MCF 10A (cell line): Measurements from ENCODE around the gene LMF1. TPM values are rescaled to one million over a fixed set of nuclear protein-coding genes. Genes with fewer than 3 reads are reported as not detected.

Experiments
- BruUV-seq: library from RNA; stranded (reverse); fragments of 400-500 nt; replicated peaks from 2 replicates; lab custom pipeline; 2021; lab: Mats Ljungman, UMichigan
- CTCF ChIA-PET: fragments of 300-600 bp; sonication (Branson Sonifier 250); formaldehyde crosslinking; extraction: SDS; loops from one replicate; lab custom pipeline; 2021; ENCODE audit warnings: antibody characterized with exemption, inconsistent platforms; lab: Yijun Ruan, JAX
- POLR2A ChIA-PET: fragments of 300-600, 350-650 bp; sonication (Branson Sonifier 250); formaldehyde crosslinking; extraction: SDS; loops from one replicate; lab custom pipeline; 2020; ENCODE audit warnings: antibody characterized with exemption, inconsistent platforms; lab: Yijun Ruan, JAX
- DNase-seq: peaks from one replicate; pipeline ENCODE4 v3.0.0-alpha.2; 2018; ENCODE audit not compliant: unreplicated experiment
- H3K27ac Mint-ChIP-seq: one replicate; pipeline ENCODE4 v1.8.0; 2022; ENCODE audit warnings: mild to moderate bottlenecking, low read depth, mixed read lengths; ENCODE audit not compliant: unreplicated experiment
- H3K27me3 Mint-ChIP-seq: one replicate; pipeline ENCODE4 v1.8.0; 2022; ENCODE audit warnings: mixed read lengths; ENCODE audit not compliant: insufficient read depth, unreplicated experiment
- H3K36me3 Mint-ChIP-seq: one replicate; pipeline ENCODE4 v1.8.0; 2022; ENCODE audit warnings: mild to moderate bottlenecking, moderate library complexity, mixed read lengths; ENCODE audit not compliant: insufficient read depth, unreplicated experiment
- H3K4me1 Mint-ChIP-seq: one replicate; pipeline ENCODE4 v1.8.0; 2022; ENCODE audit warnings: mixed read lengths; ENCODE audit not compliant: insufficient read depth, unreplicated experiment
- H3K4me3 Mint-ChIP-seq: one replicate; pipeline ENCODE4 v1.8.0; 2022; ENCODE audit warnings: mild to moderate bottlenecking, moderate library complexity, mixed read lengths; ENCODE audit not compliant: unreplicated experiment
- H3K9me3 Mint-ChIP-seq: one replicate; pipeline ENCODE4 v1.8.0; 2022; ENCODE audit warnings: mixed read lengths; ENCODE audit not compliant: unreplicated experiment
- intact Hi-C: fragments of 100-400 bp; cut with micrococcal nuclease; formaldehyde crosslinking; loops from 2 replicates; pipeline ENCODE4 v1.14.1; 2022
- total RNA-seq: library from RNA; stranded (reverse); gene quantifications from 2 replicates; pipeline ENCODE4 v1.2.3, GENCODE V29; 2022
- TF ChIP-seq, protein P1 (sequence below): fragments of 200-600 bp; IDR thresholded peaks from one replicate; pipeline ENCODE4 v1.8.0; 2022; ENCODE audit warnings: antibody characterized with exemption, mild to moderate bottlenecking; ENCODE audit not compliant: unreplicated experiment

The LMF1 gene
- total RNA-seq, 1 experiment from 2014 or later = 9.9 TPM

DNA sequence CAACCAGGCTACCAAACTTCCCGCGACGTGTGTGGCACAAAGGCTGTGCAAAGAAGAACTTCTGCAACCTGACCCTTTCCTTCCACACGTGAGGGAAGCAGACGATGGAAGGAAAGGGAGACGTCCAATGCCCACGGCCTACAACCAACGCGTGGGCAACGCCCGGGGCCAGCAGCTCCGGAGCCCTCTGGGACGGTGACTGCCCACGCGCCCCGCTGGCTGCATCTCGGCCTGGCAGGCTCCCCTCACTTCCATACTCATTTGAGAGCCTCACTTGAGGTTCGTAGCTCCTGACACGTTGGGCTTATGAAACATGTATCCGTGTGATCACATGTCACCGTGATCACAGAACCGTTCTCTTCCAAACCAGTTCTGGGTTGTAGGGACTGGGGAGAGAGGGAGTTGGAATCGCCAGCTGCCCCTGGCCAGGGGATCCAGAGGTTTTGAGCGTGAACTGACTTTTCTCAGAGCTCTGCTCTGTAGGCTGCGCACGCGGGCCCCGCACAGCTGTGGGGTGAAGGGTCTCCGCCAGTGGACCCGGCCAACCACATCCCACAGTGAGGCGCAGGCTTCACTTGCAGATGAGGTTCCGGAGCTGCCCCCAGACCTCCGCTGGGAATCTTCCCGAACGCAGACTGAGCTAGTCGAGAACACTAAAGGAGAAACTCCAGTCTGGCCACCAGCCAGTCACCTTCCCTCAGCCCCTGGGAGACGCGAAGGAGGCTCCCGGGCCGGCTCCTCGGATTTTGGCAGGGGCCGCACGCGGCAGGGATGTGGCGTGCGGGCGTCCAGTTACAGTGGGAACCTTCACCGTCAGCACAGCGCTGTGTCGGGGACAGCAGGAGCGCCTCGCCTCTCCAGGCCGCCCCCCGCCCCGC, 1.0 kb downstream of the LMF1 start:
- TF ChIP-seq, protein P1, sequence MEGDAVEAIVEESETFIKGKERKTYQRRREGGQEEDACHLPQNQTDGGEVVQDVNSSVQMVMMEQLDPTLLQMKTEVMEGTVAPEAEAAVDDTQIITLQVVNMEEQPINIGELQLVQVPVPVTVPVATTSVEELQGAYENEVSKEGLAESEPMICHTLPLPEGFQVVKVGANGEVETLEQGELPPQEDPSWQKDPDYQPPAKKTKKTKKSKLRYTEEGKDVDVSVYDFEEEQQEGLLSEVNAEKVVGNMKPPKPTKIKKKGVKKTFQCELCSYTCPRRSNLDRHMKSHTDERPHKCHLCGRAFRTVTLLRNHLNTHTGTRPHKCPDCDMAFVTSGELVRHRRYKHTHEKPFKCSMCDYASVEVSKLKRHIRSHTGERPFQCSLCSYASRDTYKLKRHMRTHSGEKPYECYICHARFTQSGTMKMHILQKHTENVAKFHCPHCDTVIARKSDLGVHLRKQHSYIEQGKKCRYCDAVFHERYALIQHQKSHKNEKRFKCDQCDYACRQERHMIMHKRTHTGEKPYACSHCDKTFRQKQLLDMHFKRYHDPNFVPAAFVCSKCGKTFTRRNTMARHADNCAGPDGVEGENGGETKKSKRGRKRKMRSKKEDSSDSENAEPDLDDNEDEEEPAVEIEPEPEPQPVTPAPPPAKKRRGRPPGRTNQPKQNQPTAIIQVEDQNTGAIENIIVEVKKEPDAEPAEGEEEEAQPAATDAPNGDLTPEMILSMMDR = no peak
- H3K4me3 Mint-ChIP-seq = peak overlapping the region; percentile 66
- CTCF ChIA-PET = interaction anchor here (1.0 kb wide), 1 partner anchor 88 kb away, joined by 3 read pairs; no protein-coding TSS in a partner anchor
- intact Hi-C loops = no loop called here
- no peaks in the 10 kb centered on the region for H3K4me1 Mint-ChIP-seq
- TSS peak; percentile 37 for BruUV-seq
- POLR2A ChIA-PET = interaction anchor here (0.6 kb wide), 1 partner anchor 663 kb away, joined by 3 read pairs; no protein-coding TSS in a partner anchor
- no peaks in the 10 kb centered on the region for H3K27me3 Mint-ChIP-seq
- peaks cover 13% of the 10 kb centered on the region for H3K9me3 Mint-ChIP-seq
- no peak for DNase-seq
- H3K36me3 Mint-ChIP-seq = peaks cover 6% of the 10 kb centered on the region
- no peak overlapping the region for H3K27ac Mint-ChIP-seq

DNA sequence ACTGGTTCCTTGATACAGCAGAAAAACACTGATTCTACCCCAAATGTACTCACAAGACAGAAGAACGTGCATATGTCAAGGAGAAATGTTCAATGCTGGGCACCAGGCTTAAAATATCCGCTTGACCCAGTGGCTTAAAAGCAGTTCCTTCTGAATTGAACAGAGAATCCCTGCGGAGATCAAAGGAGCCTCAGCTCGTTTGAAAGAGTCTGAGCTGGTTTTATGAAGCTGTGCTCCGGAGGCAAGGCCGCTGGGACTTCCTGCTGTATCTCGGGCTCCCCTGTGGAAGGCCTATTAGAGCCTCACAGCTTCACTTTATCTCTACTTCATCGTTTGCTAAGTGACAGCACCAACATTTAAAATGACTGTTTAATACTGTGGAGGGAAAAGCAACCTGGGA, 2.2 kb downstream of the LMF1 start:
- Mint-ChIP-seq H3K4me3 (peak overlapping the region; percentile 66), H3K9me3 (peaks cover 17% of the 10 kb centered on the region), H3K27ac (no peak overlapping the region), H3K36me3 (peaks cover 6% of the 10 kb centered on the region), H3K27me3 (no peaks in the 10 kb centered on the region), H3K4me1 (no peaks in the 10 kb centered on the region)
- BruUV-seq = no TSS peak
- POLR2A ChIA-PET = no interaction called here
- intact Hi-C loops = no loop called here
- TF ChIP-seq, protein P1 = no peak
- DNase-seq = no peak
- CTCF ChIA-PET = interaction anchor here (0.9 to 1.0 kb wide), 2 partner anchors 89 kb away, joined by 3 read pairs; no protein-coding TSS in a partner anchor

DNA sequence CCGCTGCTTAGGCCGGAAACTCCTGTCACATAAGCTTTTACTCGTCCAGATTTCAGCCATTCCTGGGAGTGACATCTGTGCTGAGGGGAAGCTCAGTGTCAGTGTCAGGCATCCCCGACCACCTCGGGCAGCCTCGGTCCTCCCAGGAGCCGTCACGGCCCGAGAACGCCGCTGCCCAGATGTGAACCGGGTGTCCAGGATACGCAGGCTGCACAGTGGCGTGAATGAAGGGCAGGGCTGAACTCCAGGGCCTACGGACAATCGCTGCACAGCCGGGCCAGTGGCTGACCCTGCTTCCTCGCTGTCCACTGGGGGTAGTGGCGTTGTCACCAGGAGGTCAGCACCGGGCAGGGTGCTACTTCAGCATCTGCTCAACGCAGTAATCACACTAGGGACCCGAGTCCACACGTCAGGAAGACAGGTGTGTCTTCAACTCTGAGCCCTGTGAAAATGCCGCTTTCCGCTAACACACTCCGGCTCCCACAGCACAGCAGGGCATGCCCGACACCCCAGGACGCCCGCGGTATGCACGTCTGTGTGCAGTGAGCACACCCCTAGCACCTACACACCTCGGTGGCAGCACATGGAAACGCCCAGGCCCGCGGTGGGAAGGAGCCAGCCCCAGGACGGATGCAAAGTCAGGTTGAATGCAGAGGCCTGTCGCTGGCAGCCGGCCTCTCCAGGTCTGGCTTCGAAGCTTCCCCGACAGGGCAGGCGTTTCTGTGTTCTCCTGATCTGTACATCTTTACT, 3.1 kb downstream of the LMF1 start:
- no TSS peak for BruUV-seq
- H3K4me1 Mint-ChIP-seq = no peaks in the 10 kb centered on the region
- no peaks in the 10 kb centered on the region for H3K27me3 Mint-ChIP-seq
- H3K27ac Mint-ChIP-seq = no peak overlapping the region
- ChIA-PET CTCF (interaction anchor here (0.9 kb wide), 1 partner anchor 90 kb away, joined by 3 read pairs; no protein-coding TSS in a partner anchor), POLR2A (no interaction called here)
- TF ChIP-seq, protein P1 = no peak
- no peak overlapping the region for H3K4me3 Mint-ChIP-seq
- intact Hi-C loops = no loop called here
- peaks cover 17% of the 10 kb centered on the region for H3K9me3 Mint-ChIP-seq
- peaks cover 6% of the 10 kb centered on the region for H3K36me3 Mint-ChIP-seq
- DNase-seq = no peak

DNA sequence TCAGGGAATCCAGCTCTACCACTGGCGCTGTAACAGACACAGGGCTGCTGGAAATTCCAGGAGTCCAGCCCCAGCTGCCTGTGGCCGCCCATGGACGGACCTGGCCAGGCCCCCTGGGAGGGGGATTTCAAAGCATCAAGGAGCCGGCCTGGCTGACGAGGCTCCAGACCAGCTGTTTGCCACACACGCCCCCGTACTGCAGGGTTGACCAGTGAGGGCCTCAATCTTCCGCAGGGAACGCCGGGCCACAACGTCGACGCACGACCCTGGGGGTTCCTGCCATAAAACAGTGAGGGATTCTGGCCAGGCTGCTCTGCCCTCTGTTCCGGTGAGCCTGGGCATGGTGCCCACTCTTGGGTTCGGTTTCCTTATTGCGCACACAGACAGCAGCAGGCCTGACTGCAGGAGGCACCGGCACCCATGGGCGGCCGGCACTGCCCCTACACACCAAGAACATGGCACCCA, 3.7 kb downstream of the LMF1 start:
- H3K36me3 Mint-ChIP-seq = peaks cover 6% of the 10 kb centered on the region
- ChIA-PET POLR2A (no interaction called here), CTCF (no interaction called here)
- H3K27me3 Mint-ChIP-seq = no peaks in the 10 kb centered on the region
- peaks cover 17% of the 10 kb centered on the region for H3K9me3 Mint-ChIP-seq
- no peak overlapping the region for H3K27ac Mint-ChIP-seq
- TF ChIP-seq, protein P1 = no peak
- H3K4me1 Mint-ChIP-seq = no peaks in the 10 kb centered on the region
- no peak overlapping the region for H3K4me3 Mint-ChIP-seq
- DNase-seq = no peak
- BruUV-seq = no TSS peak
- intact Hi-C loops = no loop called here
